Measurements from ENCODE around the gene BRCA1.

BRCA1 gene

GRCh38 chr17:42997984-42998938 is 126.9 kb downstream of the BRCA1 start, which contains the start of gene RPL27:
RPL27 (plus strand) TSS chr17:42998419; CDS start chr17:42998751, 332 bp downstream.
- TF ChIP-seq CTCF (IDR thresholded peaks at IDR 0.05), result peak; percentile 86

GRCh38 chr17:42997390-42997983 is 127.7 kb downstream of the BRCA1 start:
- TF ChIP-seq CTCF (IDR thresholded peaks at IDR 0.05), result no peak

All from LNCAP (cell line).